Activated CD4-positive, CD25-positive, alpha-beta regulatory T cell treated with anti-CD3 and anti-CD28 coated beads, Interleukin-2, amount 50 U/mL, for 24 hours (primary cell): ENCODE data around the gene C17orf100.
A peak's percentile ranks its signal among the peaks of the same experiment; 100 is the strongest.
"Not testable (repeated sequence)": the region's sequence is repeated elsewhere in the genome, so short reads cannot be mapped to it uniquely, and the experiment has no call there.

Experiments used
- ATAC-seq, 2 donors: fragments of 150-1000 bp; cut with Tn5 transposase; one replicate each; pipeline ENCODE4 v1.10.0; 2021; ENCODE audit warnings: mild to moderate bottlenecking in 1 of 2, moderate library complexity in 1 of 2

Gene C17orf100

DNA sequence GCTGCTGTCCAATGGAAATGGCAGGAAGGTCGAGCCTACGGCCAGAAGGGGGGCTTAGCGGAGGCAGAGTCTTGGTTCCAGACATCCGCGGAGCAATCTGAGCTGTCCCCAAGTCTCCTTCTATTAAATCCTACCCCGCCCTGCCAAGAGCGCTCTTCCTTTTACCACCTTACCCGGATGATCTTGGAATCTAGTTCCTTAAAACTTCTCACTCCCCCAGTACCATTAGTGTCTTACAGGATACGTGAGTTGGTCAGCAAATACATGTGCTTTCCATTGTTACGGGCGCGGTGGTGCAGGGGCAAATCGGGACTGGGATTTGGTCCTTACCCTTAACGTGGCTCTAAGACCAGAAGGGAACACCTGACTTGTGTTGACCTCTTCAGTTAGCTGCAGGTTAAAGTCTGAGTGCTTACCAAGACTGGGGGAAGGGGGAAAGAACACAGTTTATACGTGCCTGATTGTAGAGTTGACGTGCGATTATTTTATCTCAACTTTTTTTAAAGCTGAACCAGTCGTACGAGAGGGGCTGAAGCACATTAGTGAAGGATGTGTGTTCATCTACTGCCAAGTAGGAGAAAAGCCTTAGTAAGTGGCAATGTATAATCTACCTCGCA, 10.2 kb upstream of the C17orf100 start:
- no peak for ATAC-seq

DNA sequence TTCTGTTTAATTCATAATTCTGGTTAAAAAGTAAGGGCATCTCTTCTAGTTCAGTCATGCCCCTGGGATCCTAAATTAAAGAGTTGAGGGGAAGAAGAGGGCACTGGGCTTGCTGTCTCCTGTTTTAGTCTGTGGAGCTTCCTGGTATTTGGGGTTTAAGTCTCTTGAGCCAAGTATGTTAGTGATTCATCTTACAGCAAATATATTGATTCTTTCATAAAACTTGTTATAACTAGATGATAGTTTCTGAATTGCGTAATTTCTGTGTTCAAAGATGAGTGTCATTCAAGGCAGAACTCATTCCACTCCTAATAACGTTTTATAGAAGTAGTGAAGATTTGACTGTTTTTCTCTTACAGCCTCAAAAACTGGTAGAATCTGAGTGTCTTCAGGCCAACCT, 9.0 kb upstream of the C17orf100 start:
- peak; percentile 11 to 38 for ATAC-seq

DNA sequence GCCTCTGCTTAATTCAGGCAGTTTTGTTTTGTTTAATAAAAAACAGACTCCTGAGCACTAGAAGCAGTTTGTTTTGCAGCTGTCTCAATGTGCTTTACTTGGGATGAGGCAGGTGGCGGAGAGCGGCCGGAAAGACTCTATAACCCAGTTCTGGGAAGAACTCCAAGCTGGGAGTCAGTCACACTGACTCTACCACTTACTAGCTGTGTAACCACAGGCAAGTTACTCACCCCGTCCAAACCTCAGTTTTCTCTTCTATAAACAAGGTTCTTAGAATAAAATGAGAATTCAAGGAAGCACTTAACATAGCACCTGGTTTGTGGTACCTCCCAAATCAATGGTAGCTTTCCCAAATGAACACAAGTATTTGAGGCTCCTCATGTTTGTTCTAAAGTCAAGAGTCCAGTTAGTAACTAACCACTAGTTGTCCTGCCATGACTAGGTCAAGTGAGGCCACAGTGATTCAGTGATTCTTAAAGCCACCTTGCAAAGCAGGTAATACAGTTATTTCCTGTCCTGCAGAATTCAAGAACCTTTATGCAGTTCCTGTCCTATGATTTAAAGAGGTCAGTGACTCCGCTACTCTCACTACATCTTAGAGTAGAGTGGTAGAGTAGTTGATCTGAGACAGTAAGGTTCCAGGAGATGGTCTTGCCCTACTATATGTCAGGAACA, 8.0 kb upstream of the C17orf100 start:
- no peak for ATAC-seq

DNA sequence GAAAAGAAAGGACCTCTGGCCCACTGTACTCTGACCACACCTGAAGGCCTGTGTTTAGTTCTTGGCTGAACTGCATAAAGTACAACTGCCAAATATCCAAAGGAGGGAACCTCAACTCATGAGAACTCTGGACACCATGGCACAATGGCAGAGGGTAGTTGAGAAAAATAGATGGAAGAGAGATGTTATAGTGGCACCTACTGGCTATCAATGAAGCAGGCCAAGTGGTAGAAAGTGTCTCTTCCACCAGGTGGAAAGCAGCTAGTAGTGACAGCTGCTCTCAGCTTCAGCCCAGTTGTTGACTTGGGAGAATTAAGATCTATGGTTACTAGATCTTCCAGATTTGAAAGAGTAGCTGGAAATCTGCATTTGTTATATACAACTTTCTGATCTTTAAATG, 3.4 kb upstream of the C17orf100 start:
- ATAC-seq: no peak

DNA sequence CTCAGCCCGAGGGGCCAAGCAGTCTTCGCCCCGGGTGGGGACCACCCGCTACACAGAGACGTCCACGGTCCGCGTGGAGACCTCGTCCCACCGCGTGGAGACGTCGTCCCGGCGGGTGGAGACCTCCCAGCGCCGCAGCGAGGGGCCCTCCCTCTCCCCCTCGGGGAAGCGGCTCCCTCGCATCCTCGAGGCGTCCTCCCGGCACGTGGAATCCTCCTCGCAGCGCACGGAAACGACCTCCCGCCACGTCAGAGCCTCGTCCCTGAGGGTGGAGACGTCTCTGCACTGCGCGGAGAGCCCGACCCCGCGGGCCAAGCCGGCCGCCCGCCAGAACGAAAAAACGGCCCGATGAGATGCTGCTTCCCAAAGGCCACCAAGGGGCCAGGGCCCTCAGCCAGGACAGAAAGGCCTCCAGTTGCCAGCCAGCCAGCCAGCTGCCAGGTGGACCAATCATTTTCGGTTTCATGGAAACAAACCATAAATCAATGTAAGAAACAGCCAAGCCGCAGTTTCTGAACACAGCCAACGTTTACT, 424 bp downstream of the C17orf100 start:
- ATAC-seq: peak in 1 of 2 donors; percentile 7

DNA sequence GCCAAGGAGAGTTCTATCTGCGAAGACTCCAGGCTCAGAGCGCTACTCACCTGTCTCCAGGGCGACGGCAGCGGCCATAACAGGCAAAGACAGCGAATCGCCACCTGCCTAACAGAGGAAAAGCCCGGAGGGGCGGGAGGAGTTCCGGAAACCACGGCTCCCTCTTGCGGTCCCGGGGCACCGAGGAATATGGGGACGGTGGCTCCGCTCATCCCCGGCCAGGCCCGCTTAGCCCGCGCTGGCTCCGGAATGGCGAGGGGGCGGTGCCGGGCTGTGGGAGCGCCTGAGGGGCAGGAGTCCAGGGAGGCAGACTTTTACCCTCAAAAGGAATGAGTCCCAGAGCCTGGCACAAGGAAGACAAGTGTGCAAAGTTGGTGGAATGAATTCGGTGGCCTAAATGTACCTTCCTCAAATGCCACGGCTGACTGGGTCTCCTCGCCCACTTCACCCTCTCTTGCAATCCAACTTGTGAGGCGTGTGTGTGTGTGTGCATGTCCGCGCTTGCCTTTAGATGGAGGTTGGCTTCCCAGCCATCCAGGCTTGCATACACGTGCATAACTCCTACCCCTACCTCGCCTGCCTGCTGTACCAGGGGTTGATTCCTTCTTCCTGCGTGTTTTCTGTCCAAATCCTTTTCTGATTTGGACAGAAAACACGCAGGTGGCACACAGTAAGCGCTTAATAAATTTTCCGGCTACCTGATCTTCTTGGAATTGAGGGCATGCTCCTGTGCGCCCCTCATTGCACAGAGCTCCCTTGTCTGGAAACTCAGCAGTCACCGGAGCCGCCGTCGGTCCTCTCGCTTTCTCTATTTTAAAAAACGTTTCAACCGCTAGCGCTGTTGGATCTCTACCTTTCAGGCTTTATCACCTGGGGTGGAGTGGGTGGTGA, 3.5 kb downstream of the C17orf100 start:
- no peak for ATAC-seq

DNA sequence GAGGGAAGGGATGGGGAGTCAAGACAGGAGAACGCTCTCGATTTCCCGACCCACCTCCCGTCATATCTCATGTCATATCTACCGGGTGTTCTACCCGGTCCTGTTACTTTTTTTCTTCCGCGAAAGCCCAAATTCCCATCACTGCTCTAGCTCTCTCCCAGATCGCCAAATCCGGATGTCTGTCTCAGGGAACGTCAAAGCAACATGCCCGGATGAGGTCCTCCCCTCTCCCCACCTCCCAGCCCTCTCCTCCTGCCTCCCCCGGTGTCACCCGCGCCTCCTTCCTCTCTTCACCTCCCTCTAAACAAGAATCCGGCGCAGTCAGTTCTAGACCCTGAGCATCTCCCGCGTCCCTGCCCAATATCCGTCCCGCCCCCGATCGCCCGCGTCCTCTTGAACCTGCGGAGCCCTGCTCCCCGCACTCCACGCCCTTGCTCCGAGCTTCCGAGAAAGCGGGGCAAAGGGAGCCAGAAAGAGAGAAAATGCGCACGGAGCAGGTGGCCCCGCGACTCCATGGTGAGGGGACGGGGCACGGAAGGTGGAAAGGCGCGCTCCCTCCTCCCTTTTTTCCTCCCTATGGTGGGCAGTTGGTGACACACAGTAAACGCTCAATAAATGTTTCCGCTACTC, 4.3 kb downstream of the C17orf100 start:
- ATAC-seq: not testable (repeated sequence)

DNA sequence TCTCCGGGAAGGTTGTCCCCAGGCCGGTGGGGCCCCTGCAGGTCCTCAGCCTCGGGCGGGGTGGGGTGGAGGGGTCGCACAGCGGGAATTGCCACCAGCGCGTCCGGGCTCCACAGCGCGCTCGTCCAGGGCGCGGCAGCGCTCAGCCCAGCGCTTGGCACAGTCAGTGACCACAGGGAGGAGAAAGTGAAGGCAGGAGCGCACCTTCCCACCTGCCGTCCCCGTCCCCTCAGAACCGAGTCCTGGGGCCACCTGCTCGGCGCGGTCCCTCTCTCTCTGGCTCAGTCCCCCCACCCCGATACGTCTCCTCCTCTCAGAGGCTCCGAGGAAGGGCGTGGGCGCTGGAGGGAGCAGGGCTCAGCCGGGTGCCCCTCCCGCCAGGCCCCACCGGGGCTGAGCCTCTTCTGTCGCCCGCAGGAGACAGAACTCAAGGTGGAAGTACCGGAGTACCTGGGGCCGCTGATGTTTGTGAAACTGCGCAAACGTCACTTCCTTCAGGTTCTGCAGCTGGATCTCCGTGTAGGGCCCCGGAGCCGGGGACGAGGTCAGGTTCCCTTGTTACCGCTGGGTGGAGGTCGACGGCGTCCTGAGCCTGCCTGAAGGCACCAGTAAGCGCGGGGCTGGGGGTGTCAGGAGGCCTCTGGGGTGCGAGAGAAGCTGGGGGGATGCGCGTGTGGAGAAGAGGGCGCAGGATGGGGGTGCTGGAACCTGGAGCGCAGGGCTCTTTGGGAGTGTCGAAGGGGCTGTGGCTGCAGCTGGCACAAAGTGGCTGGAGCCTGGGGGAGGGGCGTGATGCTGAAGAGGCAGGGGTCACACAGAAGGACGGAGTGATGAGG, 5.5 kb downstream of the C17orf100 start:
- peak; percentile 92 for ATAC-seq

DNA sequence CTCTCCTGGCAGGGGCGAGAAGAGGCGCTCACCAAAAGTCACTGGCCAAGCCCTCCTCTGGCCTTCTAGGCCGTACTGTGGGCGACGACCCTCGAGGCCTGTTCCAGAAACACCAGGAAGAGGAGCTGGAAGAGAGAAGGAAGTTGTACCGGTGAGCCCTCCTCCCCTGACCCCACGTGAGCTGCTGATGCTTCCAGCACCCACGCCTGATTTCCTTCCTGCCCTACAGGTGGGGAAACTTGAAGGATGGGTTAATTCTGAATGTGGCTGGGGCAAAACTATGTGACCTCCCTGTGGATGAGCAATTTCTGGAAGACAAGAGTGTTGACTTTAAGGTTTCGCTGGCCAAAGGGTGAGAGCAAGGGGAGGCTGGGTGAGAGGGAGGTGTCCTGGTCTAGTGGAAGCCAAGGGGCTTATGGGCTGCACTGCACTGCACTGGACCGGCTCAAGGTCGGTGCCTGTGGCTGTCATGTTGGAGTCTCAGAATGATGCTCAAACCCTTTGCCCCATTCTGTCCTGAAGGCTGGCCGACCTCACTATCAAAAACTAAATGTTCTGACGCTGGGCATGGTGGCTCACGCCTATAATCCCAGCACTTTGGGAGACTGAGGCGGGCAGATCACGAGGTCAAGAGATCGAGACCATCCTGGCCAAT, 6.2 kb downstream of the C17orf100 start:
- ATAC-seq: no peak

DNA sequence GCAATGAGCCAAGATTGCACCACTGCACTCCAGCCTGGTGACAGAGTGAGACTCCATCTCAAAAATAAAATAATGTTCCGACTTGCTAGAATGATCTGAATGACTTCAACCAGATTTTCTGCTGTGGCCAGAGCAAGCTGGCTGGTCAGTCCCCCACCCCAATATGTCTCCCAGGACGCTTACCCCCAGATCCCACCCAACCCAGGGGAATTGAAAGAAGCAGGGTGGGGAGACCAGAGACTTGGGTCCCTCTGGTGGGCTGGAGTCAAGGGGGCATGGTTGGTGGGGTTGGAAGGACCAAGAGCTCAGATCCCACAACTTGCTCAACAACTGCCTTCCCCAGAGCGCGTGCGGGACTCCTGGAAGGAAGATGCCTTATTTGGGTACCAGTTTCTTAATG, 6.8 kb downstream of the C17orf100 start:
- ATAC-seq: not testable (repeated sequence)

DNA sequence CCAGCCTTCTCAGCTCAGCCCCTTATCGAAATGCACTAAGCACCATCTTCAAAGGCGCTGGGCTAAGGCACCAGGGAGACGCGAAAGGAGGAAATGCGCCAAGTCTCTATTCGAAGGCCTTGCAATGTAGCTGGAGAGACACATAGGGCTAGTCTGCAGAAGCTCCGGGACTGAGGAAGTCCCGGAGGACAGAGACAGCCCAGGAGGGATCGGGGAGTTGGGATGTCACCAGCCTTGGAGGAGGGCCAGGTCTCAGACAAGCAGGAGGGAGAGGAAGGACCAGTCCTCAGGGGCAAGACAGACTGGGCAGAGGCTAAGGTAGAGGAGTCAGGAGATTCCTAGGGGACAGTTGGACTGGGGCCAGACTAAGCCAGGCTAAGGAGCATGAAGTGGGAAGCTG, 8.5 kb downstream of the C17orf100 start:
- no peak for ATAC-seq

DNA sequence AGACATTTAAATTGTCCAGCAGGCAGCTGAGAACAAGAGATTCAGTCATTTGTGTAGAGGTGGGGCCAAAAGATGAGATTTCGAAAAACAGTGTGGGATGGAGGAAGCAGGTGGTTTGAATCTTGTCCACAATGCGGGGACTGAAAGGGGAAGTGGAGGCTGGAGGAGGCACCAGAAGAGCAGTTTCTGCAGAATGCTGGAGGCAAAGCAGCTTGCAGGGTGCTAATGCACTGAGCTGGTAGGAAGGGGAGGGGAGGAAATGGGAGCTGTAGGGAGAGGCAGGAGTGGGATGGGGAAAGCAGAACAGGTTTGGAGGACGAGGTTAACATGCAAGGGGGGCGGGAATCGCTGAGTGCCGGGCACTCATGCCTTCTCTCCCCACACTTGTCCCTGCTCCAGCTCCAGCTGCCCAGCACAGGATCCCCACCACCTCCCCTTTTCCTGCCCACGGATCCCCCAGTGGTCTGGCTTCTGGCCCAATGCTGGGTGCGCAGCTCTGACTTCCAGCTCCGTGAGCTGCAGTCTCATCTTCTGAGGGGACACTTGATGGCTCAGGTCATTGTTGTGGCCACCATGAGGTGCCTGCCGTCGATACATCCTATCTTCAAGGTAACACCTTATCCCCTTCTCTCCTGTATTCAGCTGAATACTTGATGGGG, 9.4 kb downstream of the C17orf100 start:
- ATAC-seq: no peak

DNA sequence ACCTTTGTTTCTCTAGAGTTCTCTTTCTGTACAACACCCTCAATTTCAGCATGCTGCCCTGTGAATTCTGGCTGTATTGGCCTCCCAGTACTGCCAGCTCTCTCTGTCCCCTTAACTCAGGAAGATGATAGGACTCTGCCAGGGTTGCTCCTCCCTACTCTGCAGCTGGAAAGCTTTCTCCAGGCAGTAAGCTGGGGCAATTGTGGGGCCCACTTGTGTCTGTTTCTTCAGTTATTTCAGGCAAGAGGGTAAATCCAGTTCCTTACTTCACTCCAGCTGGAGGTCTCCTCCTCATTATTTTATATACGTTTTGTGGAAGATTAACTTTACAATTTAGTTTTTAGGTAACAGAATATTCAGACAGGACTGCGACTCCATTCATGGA, 9.9 kb downstream of the C17orf100 start:
- no peak for ATAC-seq

DNA sequence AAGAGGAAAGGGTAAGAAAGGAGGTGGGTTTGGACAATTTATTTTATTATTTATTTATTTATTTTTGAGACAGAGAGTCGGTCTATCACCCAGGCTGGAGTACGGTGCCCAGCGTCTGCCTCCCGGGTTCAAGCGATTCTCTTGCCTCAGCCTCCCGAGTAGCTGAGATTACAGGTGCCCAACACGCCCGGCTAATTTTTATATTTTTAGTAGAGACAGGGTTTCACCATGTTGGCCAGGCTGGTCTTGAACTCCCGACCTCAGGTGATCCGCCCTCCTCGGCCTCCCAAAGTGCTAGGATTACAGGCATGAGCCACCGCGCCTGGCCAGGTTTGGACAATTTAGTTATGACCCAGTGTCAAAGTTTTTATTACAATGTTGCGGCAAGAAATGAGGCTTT, 11.6 kb downstream of the C17orf100 start:
- ATAC-seq: not testable (repeated sequence)

DNA sequence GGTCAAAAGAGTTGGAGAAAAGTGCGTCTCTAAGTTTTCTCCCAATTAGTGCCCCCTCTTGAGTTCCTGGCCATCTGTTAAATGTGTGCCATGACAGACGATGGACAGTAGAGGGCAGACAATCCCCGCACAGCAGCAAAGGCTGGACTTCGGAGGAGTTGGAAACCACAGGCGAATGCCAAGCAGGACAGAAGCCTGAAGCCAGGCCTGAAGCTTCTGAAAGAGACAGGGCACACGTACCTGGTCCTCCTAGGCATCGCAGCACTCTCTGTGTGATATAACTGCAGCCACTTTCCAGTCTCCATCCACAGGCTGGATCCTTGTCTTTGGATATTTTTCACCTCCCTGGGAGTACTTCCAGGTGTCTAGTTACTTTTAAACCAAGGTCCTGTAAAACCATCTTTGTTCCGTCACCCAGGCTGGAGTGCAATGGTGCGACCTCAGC, 14.5 kb downstream of the C17orf100 start:
- peak in 1 of 2 donors; percentile 59 for ATAC-seq

DNA sequence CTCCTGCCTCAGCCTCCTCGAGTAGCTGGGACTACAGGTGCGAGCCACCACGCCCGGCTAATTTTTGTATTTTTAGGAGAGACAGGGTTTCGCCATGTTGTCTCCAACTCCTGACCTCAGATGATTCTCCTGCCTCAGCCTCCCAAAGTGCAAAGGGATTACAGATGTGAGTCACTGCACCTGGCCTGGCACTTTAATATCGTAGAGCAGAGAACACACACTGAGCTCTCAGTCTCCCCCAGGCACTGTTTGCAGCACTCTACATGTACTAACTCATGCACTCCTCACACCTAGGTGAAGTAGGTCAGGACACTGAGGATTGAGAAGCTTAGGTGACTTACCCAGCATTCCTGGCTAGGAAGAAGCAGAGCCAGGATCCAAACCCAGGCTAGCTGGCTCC, 15.0 kb downstream of the C17orf100 start:
- ATAC-seq: no peak

DNA sequence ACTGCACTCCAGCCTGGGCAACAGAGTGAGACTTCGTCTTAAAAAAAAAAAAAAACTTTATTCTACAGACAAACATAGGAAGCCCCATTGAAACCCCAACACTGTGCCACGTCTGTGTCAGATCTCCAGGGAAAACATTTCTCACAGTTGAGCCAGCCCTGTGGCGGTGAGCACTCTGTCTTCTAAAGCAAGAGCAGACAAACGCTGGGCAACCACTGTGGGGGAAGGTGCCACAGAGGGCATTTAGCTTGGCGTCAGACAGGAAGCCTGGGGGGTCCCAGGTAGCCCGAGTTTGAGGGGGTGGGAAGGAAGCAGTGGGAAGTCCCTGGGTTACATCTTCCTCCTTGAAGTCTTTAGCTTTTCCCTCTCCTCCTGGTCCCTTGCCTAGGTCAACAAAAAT, 16.0 kb downstream of the C17orf100 start:
- ATAC-seq: no peak

DNA sequence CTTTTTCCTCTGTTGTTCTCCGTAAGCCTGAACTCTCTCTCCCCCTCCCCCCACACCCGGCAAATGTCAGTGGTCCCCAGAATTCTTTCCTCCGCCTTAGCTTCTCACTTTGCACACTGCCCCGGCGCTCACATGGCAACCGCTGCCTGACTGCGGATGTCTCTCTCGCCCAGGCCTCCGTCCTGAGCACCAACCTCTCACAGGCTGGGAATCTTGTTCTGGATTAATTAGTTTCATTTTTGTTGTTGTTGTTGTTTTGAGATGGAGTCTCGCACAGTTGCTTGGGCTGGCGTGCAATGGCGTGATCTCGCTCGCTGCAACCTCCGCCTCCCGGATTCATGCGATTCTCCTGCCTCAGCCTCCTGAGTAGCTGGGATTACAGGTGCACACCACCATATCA, 16.7 kb downstream of the C17orf100 start:
- no peak for ATAC-seq

DNA sequence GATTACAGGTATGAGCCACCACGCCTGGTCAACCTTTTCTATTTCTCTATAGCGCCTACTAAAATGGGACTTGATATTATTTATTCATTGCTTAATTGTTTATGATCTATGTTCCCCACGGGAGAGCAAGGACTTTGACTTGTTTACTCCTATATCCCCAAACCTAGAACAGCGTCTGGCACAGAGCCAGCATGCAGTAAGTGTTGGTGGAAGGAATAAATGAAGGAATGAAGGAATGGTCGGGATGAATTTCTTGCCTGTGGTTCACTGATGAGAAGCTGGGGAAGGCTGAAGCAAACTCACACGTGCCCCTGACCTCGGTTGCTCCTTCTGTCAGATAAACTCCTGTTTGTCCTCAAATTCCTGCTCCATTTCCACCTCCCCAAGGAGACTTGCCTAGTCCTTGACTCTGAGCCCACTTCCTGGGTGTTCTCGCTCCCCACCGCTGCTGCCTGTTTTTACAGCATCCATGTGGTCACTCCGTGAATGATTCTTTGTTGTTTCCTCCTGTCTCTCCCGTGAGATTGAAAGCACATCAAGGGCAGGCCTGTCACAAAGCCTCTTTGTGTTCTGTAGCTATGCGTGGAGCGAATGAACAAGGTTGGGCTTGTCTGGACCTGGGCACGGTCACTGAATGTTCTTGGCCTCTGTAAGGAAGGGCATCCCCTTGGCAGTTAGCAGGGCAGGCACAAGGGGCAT, 17.3 kb downstream of the C17orf100 start:
- no peak for ATAC-seq
